Measurements from ENCODE around the gene MAG. TPM values are rescaled to one million over a fixed set of nuclear protein-coding genes. Genes with fewer than 3 reads are reported as not detected.

Gene MAG
- total RNA-seq, 1 donor, result not detected

GRCh38 chr19:35265900-35266519, 26.0 kb upstream of the MAG start:
- peaks cover 6% of the 10 kb centered on the region for H3K4me1 ChIP-seq (ENCODE audit: insufficient read depth, low read length)
- H4K20me1 ChIP-seq (ENCODE audit: insufficient read depth, low read length), result peaks cover 10% of the 10 kb centered on the region
- no peak for TF ChIP-seq CTCF (IDR thresholded peaks at IDR 0.05; ENCODE audit: extremely low read depth, low read depth, low read length)
- H3K36me3 ChIP-seq (ENCODE audit: insufficient read depth, low read length), result peaks cover 8% of the 10 kb centered on the region
- H3K9me3 ChIP-seq (ENCODE audit: low read depth, low read length), result no peaks in the 10 kb centered on the region
- no peak overlapping the region for H3K4me3 ChIP-seq (ENCODE audit: insufficient read depth, low read length)
- H3K27me3 ChIP-seq (ENCODE audit: insufficient read depth, low read length), result peaks cover 8% of the 10 kb centered on the region
- no peak overlapping the region for H3K4me2 ChIP-seq (ENCODE audit: insufficient read depth, low read length)
- no peak overlapping the region for H3K27ac ChIP-seq (ENCODE audit: low read depth, low read length)
- peaks cover 9% of the 10 kb centered on the region for H3K79me2 ChIP-seq (ENCODE audit: insufficient read depth, low read length)
- peak; percentile 29 for DNase-seq (ENCODE audit: insufficient read length, low spot score, missing footprints)
- H2AFZ ChIP-seq (ENCODE audit: low read length), result no peak overlapping the region

- no peak for TF ChIP-seq CTCF (IDR thresholded peaks at IDR 0.05; ENCODE audit: extremely low read depth, low read depth, low read length)
- peak overlapping the region; percentile 80 for H2AFZ ChIP-seq (ENCODE audit: low read length)
- peak; percentile 94 for DNase-seq (ENCODE audit: insufficient read length, low spot score, missing footprints)
Measured at GRCh38 chr19:35266520-35267352, 25.2 kb upstream of the MAG start.

GRCh38 chr19:35267353-35267817, 24.6 kb upstream of the MAG start:
- TF ChIP-seq CTCF (IDR thresholded peaks at IDR 0.05; ENCODE audit: extremely low read depth, low read depth, low read length), result no peak
- Histone ChIP-seq H3K9me3 (ENCODE audit: low read depth, low read length) (no peaks in the 10 kb centered on the region), H3K4me3 (ENCODE audit: insufficient read depth, low read length) (peak overlapping the region; percentile 76), H3K36me3 (ENCODE audit: insufficient read depth, low read length) (peaks cover 16% of the 10 kb centered on the region), H4K20me1 (ENCODE audit: insufficient read depth, low read length) (peaks cover 21% of the 10 kb centered on the region), H3K4me1 (ENCODE audit: insufficient read depth, low read length) (peaks cover 6% of the 10 kb centered on the region), H3K4me2 (ENCODE audit: insufficient read depth, low read length) (peak overlapping the region; percentile 89), H3K27me3 (ENCODE audit: insufficient read depth, low read length) (peaks cover 6% of the 10 kb centered on the region), H3K27ac (ENCODE audit: low read depth, low read length) (peak overlapping the region; percentile 74), H3K79me2 (ENCODE audit: insufficient read depth, low read length) (peaks cover 12% of the 10 kb centered on the region), H2AFZ (ENCODE audit: low read length) (peak overlapping the region; percentile 80)
- no peak for DNase-seq (ENCODE audit: insufficient read length, low spot score, missing footprints)

More at GRCh38 chr19:35266520-35267352, 25.2 kb upstream of the MAG start:
- Histone ChIP-seq H3K4me3 (ENCODE audit: insufficient read depth, low read length) (peak overlapping the region; percentile 76), H3K9me3 (ENCODE audit: low read depth, low read length) (no peaks in the 10 kb centered on the region), H4K20me1 (ENCODE audit: insufficient read depth, low read length) (peaks cover 15% of the 10 kb centered on the region), H3K79me2 (ENCODE audit: insufficient read depth, low read length) (peaks cover 12% of the 10 kb centered on the region), H3K27me3 (ENCODE audit: insufficient read depth, low read length) (peaks cover 8% of the 10 kb centered on the region), H3K27ac (ENCODE audit: low read depth, low read length) (peak overlapping the region; percentile 74), H3K36me3 (ENCODE audit: insufficient read depth, low read length) (peaks cover 14% of the 10 kb centered on the region), H3K4me2 (ENCODE audit: insufficient read depth, low read length) (peak overlapping the region; percentile 89), H3K4me1 (ENCODE audit: insufficient read depth, low read length) (peaks cover 6% of the 10 kb centered on the region)

Measured in osteoblast (primary cell).